Gastroesophageal sphincter (tissue), 4 donors: ENCODE results near the gene PROCA1. TPM values are rescaled to one million over a fixed set of nuclear protein-coding genes. Genes with fewer than 3 reads are reported as not detected.
A peak's percentile ranks its signal among the peaks of the same experiment; 100 is the strongest.

Source experiments
- ATAC-seq: fragments of 150-250 bp; one replicate; pipeline ENCODE4 v1.9.1; 2016; ENCODE audit warnings: mild to moderate bottlenecking, moderate library complexity
- H3K27ac ChIP-seq, 4 donors: fragments of 200-600 bp; sonication (generic) in 3 of 4; 1 replicate in 3 of 4; 2 replicates in 1 of 4; pipeline ENCODE4 v1.5.1; 2016 to 2019
- H3K27me3 ChIP-seq: fragments of 200-600 bp; sonication (generic); one replicate; pipeline ENCODE4 v1.5.1; 2019
- H3K36me3 ChIP-seq, 2 donors: fragments of 200-600 bp; sonication (generic); one replicate each; pipeline ENCODE4 v1.5.1; 2019; ENCODE audit warnings: control low read depth in 1 of 2
- H3K4me1 ChIP-seq, 3 donors: fragments of 200-600 bp; sonication (generic); 1 replicate in 2 of 3; 2 replicates in 1 of 3; pipeline ENCODE4 v1.5.1; 2016 to 2019; ENCODE audit warnings: control low read depth in 2 of 3
- H3K4me3 ChIP-seq, 2 donors: fragments of 200-600 bp; sonication (generic); one replicate each; pipeline ENCODE4 v1.5.1; 2019; ENCODE audit warnings: mild to moderate bottlenecking in 1 of 2, moderate library complexity in 1 of 2
- H3K9me3 ChIP-seq, 3 donors: fragments of 200-600 bp; sonication (generic); one replicate each; pipeline ENCODE4 v1.5.1; 2017 to 2019; ENCODE audit warnings: control low read depth in 2 of 3
- EP300 ChIP-seq: sonication (generic); formaldehyde crosslinking; IDR thresholded peaks from one replicate; pipeline ENCODE4 v1.6.1; 2017; ENCODE audit warnings: antibody characterized with exemption, mild to moderate bottlenecking
- POLR2A ChIP-seq, 2 donors: fragments of 450-650 bp; IDR thresholded peaks; one replicate each; pipeline ENCODE4 v1.6.1; 2017; ENCODE audit warnings: antibody characterized with exemption in 2 of 2, mild to moderate bottlenecking in 2 of 2, moderate library complexity in 1 of 2
- POLR2AphosphoS5 ChIP-seq: sonication (generic); formaldehyde crosslinking; IDR thresholded peaks from one replicate; pipeline ENCODE4 v1.6.1; 2017; ENCODE audit warnings: antibody characterized with exemption
- WGBS, 2 donors: methylation state at CpG; one replicate each; pipeline ENCODE4 v1.1.5; 2018; ENCODE audit warnings: low coverage in 1 of 2; 5-methylcytosine and 5-hydroxymethylcytosine counted together
- total RNA-seq, 4 donors: library from RNA; depleted of rRNA; stranded (reverse); fragments of >200 nt; gene quantifications; one replicate each; pipeline ENCODE4 v1.1.0, GENCODE V29; 2016
- TF ChIP-seq, protein P1 (sequence below), 4 experiments: fragments of 200-600 bp in 2 of 4; fragments of 450-650 bp in 2 of 4; sonication (generic) in 1 of 4; IDR thresholded peaks; one replicate each; pipeline ENCODE4 v1.5.1; 2017 to 2019; ENCODE audit warnings: antibody characterized with exemption in 4 of 4, mild to moderate bottlenecking in 2 of 4, moderate library complexity in 2 of 4

The PROCA1 gene
- total RNA-seq, 4 donors from 2014 or later: 0.40 to 1.9 (median 1.1) TPM; not detected in 1

GRCh38 chr17:28749516-28750177 is 38.0 kb upstream of the PROCA1 start:
- H3K9me3 ChIP-seq: no peaks in the 10 kb centered on the region
- WGBS, 2 donors: 11 to 47% methylated on average over 1 to 3 of the region's 11 CpGs
- ATAC-seq: no peak
- TF ChIP-seq, protein P1, sequence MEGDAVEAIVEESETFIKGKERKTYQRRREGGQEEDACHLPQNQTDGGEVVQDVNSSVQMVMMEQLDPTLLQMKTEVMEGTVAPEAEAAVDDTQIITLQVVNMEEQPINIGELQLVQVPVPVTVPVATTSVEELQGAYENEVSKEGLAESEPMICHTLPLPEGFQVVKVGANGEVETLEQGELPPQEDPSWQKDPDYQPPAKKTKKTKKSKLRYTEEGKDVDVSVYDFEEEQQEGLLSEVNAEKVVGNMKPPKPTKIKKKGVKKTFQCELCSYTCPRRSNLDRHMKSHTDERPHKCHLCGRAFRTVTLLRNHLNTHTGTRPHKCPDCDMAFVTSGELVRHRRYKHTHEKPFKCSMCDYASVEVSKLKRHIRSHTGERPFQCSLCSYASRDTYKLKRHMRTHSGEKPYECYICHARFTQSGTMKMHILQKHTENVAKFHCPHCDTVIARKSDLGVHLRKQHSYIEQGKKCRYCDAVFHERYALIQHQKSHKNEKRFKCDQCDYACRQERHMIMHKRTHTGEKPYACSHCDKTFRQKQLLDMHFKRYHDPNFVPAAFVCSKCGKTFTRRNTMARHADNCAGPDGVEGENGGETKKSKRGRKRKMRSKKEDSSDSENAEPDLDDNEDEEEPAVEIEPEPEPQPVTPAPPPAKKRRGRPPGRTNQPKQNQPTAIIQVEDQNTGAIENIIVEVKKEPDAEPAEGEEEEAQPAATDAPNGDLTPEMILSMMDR (IDR thresholded peaks at IDR 0.05): no peak
- TF ChIP-seq POLR2AphosphoS5 (no peak), POLR2A (IDR thresholded peaks at IDR 0.05) (no peak), EP300 (no peak)
- no peak overlapping the region for H3K4me3 ChIP-seq
- peaks cover 0 to 27% of the 10 kb centered on the region in 2 donors for H3K36me3 ChIP-seq
- H3K27ac ChIP-seq: peak overlapping the region in 3 of 4 donors; percentile 7 to 53 (median 45)
- no peaks in the 10 kb centered on the region for H3K27me3 ChIP-seq
- H3K4me1 ChIP-seq: peaks cover 0 to 50% (median 15%) of the 10 kb centered on the region in 3 donors

DNA sequence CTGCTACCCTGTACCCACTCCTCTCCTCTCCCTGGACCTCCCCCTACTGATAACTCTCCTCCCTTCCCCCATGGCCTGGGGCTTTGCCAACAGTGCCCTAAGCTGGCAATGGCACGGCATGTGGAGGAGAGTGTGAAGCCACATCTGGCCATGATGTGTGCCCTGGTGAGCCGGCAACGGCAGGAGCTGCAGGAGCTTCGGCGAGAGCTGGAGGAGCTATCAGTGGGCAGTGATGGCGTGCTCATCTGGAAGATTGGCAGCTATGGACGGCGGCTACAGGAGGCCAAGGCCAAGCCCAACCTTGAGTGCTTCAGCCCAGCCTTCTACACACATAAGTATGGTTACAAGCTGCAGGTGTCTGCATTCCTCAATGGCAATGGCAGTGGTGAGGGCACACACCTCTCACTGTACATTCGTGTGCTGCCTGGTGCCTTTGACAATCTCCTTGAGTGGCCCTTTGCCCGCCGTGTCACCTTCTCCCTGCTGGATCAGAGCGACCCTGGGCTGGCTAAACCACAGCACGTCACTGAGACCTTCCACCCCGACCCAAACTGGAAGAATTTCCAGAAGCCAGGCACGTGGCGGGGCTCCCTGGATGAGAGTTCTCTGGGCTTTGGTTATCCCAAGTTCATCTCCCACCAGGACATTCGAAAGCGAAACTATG is 37.3 kb upstream of the PROCA1 start:
- peak overlapping the region in 2 of 4 donors; percentile 31 to 53 for H3K27ac ChIP-seq
- 65% methylated on average over 6 of the region's 18 CpGs; no CpG with 5 or more reads in 1 of the 2 donors for WGBS, 2 donors

DNA sequence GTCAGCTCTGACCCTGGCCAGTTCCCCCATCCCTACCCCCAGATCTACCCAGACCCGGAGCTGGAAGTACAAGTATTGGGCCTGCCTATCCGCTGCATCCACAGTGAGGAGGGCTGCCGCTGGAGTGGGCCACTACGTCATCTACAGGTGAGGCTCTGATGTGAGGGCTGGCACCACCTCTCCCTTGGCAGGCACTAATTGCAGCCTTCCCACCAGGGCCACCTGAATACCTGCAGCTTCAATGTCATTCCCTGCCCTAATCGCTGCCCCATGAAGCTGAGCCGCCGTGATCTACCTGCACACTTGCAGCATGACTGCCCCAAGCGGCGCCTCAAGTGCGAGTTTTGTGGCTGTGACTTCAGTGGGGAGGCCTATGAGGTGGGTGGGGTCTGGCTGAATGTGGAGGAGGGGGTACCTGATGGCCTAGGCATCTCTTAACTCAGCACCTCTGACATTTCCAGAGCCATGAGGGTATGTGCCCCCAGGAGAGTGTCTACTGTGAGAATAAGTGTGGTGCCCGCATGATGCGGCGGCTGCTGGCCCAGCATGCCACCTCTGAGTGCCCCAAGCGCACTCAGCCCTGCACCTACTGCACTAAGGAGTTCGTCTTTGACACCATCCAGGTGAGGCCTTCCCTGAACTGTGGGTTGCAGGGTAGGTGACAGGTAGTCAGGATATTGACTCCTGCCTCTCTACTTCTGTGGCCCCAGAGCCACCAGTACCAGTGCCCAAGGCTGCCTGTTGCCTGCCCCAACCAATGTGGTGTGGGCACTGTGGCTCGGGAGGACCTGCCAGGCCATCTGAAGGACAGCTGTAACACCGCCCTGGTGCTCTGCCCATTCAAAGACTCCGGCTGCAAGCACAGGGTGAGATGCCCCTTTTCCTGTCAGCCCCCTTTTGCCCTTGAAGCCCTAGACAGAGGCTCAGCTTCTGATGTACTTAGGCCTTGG is 36.4 kb upstream of the PROCA1 start:
- Histone ChIP-seq H3K27me3 (no peaks in the 10 kb centered on the region), H3K9me3 (no peaks in the 10 kb centered on the region), H3K27ac (peak overlapping the region in 1 of 4 donors; percentile 31), H3K4me3 (no peak overlapping the region), H3K36me3 (peaks cover 0 to 27% of the 10 kb centered on the region in 2 donors), H3K4me1 (peaks cover 0 to 63% (median 15%) of the 10 kb centered on the region in 3 donors)
- WGBS, 2 donors: 64 to 96% methylated on average over 2 to 5 of the region's 18 CpGs
- ATAC-seq: no peak
- TF ChIP-seq POLR2AphosphoS5: no peak
- no peak for TF ChIP-seq POLR2A (IDR thresholded peaks at IDR 0.05)
- TF ChIP-seq, protein P1 (IDR thresholded peaks at IDR 0.05): no peak
- no peak for TF ChIP-seq EP300

More for the DNA sequence above, 37.3 kb upstream of the PROCA1 start:
- H3K36me3 ChIP-seq: peaks cover 0 to 27% of the 10 kb centered on the region in 2 donors
- peaks cover 0 to 57% (median 15%) of the 10 kb centered on the region in 3 donors for H3K4me1 ChIP-seq
- H3K27me3 ChIP-seq: no peaks in the 10 kb centered on the region
- H3K4me3 ChIP-seq: no peak overlapping the region
- H3K9me3 ChIP-seq: no peaks in the 10 kb centered on the region
- no peak for TF ChIP-seq POLR2A (IDR thresholded peaks at IDR 0.05)
- TF ChIP-seq, protein P1 (IDR thresholded peaks at IDR 0.05): no peak
- ATAC-seq: no peak

DNA sequence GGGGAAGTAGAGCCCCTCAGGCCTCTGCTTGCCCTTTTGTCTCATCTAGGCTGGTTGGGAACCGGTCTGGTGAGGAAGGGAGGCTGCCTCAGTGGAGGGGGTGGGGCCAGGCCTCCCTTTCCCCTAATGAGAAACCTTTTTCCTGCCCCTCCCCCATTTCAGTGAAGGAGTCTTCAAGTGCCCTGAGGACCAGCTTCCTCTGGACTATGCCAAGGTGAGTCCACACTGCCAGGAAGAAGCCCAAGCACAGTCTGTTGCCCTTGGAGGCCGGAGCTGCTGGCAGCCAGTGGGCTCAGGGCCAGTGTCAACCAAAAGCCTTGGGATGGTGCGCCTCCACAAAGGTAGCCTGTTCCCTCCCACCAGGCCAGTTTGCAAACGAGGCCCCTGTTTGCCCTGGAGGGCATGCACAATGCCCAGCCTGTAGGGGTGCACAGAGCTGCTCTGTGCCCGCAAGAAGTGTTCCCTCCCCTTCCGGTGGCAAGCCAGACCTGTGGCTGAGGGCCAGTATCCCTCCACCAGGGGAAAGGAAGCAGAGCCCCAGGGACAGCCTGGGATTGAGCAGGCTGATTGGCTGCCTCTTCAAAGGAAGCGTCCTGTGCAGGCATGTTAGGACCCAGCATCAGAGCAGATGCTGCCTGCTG is 35.5 kb upstream of the PROCA1 start:
- H3K4me3 ChIP-seq: no peak overlapping the region
- H3K27ac ChIP-seq: peak overlapping the region in 3 of 4 donors; percentile 89 to 92 (median 89)
- H3K27me3 ChIP-seq: no peaks in the 10 kb centered on the region
- H3K36me3 ChIP-seq: peaks cover 0 to 27% of the 10 kb centered on the region in 2 donors
- no peak for ATAC-seq
- peaks cover 0 to 69% (median 15%) of the 10 kb centered on the region in 3 donors for H3K4me1 ChIP-seq
- no CpG with 5 or more reads among the region's 7 CpGs for WGBS, 2 donors
- H3K9me3 ChIP-seq: no peaks in the 10 kb centered on the region
- TF ChIP-seq POLR2A (IDR thresholded peaks at IDR 0.05) (no peak), EP300 (no peak), POLR2AphosphoS5 (no peak)
- TF ChIP-seq, protein P1 (IDR thresholded peaks at IDR 0.05): no peak
